Middle frontal gyrus (tissue), 1 donor: Measurements from ENCODE around the gene LRP1B.
"Not testable (repeated sequence)": the region's sequence is repeated elsewhere in the genome, so short reads cannot be mapped to it uniquely, and the experiment has no call there.

Source experiments
- DNase-seq: peaks from one replicate; pipeline ENCODE4 v3.0.0-alpha.2; 2015; ENCODE audit warnings: low spot score; ENCODE audit errors: extremely low spot score

LRP1B gene

DNA sequence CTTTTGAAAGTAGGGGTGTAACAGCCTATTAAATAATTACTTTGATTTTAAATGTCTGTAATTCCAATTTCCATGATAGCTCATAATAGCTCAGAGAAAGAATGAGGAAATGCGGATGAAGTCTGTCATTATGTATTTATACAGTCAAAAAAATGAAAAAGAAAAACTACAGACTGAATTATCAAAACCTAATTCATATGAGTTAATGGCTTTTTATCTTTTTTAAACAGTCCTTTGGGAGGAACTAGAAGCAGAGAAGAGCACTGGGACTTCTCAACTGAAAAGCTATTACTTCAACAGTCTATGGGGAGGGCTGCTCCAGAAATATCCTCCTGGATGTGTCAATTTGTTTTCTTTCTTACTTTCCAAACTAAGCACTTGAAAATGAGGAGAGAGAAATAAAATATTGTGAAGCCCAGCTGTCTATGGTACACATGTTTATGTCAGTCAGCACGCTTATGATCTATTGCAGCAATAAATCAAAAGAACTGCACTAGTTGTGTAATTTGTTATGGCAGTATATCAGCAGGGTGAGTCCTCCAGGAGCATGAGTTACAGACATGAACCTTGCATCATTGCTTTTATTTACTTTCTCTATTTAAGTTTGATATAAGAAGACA lies 1550.2 kb downstream of the LRP1B start:
- no peak for DNase-seq

DNA sequence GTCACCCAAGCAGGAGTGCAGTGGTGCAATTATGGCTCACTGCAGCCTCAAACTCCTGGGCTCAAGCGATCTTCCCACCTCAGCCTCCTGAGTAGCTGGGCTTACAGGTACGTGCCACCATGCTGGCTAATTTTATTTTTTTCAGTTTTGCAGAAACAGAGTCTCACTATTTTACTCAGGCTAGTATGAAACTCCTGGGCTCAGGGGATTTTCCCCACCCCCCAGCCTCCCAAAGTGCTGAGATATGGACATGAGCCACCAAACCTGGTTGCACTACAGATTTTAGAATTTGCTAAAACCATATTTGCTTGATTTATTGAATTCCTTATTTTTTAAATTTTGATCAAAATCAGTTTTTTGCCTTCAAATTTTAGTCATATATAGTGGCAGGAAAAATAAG lies 1553.4 kb downstream of the LRP1B start:
- no peak for DNase-seq

- no peak for DNase-seq
These were observed 1563.1 kb downstream of the LRP1B start for GRCh38 chr2:140567734-140568133.

DNA sequence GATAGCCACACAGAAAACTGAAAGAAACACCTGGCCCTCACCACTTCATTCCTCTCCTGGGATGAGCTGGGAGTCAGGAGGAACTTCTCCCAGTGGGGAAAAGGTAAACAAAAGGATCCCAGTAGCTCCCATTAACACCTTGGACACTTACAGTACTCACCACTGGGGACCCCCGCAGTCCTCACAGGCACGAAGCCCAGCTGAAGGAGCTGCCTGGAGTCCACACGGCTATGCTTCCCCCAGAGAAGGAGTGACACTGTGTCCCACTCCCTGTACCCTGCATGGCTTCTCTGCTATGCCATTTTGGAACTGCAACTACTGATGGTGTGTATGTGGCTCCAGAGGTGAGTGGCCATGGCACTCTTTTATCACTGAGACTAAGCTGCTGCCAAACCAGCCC lies 1565.1 kb downstream of the LRP1B start:
- no peak for DNase-seq

GRCh38 chr2:140555701-140556100 lies 1575.1 kb downstream of the LRP1B start:
- no peak for DNase-seq

DNA sequence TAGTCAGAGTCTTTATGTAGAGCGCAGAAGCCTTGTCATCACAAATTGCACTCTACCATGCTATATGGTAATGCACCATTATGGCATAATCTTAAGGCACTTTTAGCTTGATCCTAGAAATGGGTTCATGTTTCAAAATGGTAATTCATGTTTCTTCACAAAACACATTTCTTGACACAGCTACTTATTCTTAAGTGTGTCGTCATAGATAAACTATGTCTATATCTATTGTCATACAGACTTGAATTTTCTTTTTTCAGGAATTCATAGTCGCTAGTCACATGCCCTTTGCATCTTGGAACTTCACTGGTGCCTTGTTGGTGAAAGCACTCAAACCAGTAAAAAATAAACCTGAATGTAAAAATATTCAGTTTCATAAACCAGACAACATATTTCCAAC lies 1578.2 kb downstream of the LRP1B start:
- no peak for DNase-seq

- no peak for DNase-seq
These were observed 1579.5 kb downstream of the LRP1B start for GRCh38 chr2:140551287-140551686.

DNA sequence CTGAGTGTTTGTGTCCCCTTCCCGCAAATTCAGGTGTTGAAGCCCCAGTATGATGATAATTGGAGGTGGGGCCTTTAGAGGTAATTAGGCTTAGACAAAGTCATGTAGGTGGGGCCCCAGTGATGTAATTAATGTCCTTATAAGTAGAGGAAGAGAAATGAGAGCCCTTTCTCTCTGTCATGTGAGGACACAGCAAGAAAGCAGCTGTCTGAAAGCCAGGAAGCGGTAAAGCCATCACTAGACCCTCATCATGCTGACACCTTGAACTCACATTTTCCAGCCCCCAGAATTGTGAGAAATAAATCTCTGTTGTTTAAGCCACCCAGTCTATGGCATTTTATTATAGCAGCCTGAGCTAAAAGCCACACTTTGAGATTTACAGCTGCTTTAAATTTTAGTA lies 1580.0 kb downstream of the LRP1B start:
- no peak for DNase-seq

DNA sequence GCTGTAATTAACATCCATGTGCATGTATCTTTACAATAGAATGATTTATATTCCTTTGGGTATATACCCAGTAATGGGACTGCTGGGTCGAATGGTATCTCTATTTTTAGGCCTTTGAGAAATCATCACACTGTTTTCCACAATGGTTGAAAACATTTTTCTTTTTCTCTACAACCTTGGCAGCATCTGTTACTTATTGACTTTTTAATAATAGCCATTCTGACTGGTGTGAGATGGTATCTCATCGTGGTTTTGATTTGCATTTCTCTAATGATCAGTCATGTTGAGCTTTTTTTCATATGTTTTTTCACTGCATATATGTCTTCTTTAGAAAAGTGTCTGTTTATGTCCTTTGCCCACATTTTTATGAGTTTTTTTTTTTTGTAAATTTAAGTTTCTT lies 1586.0 kb downstream of the LRP1B start:
- DNase-seq: not testable (repeated sequence)

DNA sequence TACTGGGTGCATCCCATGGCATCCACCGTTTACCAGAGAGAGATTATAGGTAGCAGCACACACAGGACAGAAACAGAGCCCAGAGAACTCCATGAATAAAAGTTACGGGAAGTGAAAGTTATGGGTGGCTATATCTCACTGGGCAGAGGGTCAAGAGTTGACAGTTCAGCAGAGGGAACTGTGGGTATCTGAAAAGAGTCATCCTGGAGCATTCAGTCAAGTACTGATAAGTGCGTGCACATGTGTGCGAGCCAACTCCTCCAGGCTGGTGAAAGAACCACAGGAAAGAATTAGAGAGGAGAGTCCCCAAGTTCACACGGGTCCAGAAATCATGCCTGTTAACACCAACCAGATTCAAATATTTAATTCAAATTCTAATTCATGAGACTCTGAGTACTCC lies 1588.2 kb downstream of the LRP1B start:
- DNase-seq: no peak

DNA sequence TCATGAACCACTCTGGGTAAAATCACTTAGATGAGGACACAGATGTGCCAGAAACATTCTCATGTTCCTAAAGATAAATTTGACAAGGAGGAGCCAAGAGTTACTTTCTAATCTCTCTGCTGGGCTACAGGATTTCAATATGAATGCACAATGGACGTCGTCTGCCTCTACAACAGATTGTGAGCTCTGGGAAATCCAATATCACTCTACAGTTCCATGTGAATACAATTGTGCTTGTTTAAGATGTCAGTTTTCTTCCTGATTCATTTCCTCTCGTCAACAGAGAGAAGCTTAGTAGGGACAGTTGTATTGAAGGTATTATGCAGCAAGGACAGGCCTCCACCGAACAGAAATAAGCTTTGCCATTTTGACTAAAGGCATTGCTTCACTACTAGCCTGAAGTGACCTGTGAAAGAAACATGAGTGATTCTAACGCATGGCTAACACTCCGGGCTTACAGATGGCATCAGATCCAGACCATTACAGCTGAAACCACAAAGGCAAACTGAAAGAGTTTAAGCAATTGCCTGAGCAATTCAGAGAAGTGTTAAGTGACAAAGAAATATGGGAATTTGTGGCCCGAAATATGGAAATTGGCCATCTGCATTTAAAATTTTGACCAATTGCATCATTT lies 1591.5 kb downstream of the LRP1B start:
- DNase-seq: no peak

- no peak for DNase-seq
These were observed 1601.1 kb downstream of the LRP1B start for GRCh38 chr2:140529706-140530105.

GRCh38 chr2:140528982-140529381 lies 1601.8 kb downstream of the LRP1B start:
- no peak for DNase-seq

DNA sequence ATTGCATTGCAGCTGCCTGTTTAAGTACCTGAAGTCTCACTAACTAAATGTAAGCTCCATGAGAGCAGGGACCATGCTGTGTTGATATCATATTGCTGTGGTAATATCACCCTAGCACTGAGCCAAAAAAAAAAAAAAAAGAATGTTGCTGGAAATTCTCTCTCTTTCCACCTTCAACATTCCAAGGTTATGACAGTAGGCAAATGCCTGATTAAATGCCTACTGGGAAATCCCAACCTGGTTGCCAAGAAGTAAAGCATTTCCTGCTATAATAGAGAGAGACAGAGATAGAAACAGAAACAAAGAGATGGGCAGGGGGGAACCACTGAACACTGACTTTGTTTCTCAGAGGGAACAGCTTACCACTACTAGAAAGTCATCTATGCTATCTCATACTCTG lies 1604.2 kb downstream of the LRP1B start:
- DNase-seq: no peak

- no peak for DNase-seq
These were observed 1618.7 kb downstream of the LRP1B start for GRCh38 chr2:140512106-140512505.

GRCh38 chr2:140509765-140510164 lies 1621.1 kb downstream of the LRP1B start:
- DNase-seq: no peak

DNA sequence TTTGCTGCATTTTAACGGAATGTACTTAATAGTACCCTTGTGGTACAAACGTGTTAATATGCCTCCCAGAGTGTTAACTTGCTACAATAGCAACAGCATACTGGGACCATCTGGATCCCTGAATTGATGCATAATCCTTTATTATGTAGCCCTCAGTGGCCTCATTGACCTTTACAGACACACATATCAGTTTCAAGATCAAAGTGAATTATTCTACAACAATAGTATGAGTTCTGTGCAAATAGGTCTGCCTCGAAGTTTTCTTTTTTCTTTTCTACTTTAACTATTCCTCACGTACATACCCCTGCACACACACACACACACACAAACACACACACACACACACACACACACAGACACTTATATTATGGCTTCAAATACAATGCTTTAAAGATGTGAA lies 1622.1 kb downstream of the LRP1B start:
- no peak for DNase-seq

- DNase-seq: no peak
These were observed 1624.2 kb downstream of the LRP1B start for GRCh38 chr2:140506606-140507005.

DNA sequence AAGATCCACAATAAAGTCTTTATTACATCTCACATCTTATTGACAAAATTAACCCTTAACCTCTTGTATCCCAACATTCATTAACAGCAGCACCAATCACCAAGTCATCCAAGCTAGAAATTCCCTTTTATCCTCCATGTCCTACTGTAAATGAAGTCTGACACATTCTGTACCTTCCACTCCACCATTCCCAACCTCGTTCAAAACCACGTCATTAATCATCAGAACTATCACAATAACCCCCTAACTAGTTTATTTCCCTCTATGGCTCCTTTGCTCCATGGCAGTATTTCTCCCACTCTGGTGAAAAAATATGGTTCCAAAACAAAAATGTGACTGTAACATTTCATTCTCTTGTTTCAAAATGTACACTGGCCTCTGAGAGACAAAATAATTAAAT lies 1626.2 kb downstream of the LRP1B start:
- no peak for DNase-seq

DNA sequence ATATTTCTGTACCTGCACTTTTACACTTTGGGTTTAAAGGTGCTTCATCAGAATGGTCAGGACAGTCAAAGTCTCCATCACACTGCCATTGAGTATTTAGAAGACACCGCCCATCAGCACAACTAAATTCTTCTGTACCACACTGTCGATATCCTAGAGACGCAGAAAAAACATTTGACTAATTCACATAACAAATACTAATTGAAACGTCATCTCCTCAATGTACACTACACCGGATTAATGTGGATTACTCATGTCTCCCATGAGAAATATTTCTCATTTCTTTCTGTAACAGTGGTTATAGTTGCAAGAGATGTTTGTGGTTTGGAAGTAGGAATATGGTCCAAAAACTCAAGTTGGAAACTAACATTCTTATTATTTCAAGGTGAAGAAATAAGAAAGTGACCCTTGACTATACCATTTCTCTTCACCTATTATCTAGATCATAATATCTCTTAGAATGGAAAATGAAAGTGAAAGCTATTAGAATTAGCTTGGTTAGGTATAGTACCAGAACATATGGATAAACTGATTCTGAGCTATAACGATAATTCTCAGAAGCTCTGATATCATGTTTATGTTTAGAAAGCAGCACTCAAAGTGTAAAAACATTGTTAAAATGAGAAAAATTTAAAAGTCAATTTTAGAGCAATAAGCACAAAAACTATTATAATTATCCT lies 1627.7 kb downstream of the LRP1B start:
- no peak for DNase-seq

DNA sequence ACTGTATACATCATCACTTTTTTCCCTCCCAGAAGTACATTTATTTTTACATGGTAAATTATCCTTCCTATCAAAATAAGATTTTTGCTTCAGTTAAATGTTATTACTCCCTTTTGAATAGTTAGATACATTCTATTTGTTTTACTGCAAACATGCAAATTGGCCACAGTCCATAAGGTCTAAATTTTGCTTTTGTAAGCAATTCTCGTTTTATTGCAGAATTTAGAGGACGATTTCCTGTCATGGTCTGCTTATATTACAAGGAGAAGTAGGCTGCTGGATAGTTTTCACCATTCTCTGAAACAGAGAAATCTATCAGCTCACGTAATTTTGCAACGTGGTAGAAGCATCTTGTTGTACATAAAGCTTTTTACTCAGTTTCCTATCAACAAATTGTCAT lies 1632.5 kb downstream of the LRP1B start:
- no peak for DNase-seq

DNA sequence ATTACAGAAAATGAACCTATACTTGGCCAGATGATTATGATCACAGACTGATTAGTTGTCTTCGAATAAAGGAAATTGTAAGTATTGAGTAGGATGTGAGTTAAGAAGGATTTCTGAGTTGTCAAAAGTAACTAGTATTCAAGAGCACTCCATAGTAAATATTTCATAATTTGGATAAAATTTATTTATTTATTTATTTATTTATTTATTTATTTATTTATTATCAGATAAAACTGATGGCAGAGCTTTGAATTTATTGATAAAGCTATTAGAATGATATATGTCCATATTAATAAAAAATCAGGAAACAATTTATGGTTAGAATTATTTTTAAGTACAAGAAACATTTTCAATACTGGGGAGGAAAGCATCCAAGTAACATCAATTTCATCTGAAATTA lies 1634.1 kb downstream of the LRP1B start:
- DNase-seq: no peak

DNA sequence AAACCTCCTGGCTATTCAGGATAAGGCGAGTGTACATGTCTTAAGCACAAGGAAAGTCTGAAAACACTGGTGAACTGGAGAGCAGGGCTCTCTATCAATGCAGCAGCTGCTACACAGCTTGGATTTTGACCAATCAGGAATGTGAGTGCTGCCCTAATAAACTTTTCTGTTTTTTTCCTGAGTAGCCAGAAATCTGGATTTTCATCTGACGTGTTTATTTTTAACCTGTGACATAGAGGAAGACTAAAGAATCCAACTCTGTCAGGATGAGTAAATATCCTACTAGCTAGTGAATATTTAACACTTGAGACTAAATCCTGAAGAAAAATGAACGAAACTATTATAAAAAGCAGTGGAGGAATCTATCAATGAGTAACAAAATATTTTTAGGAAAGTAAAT lies 1638.9 kb downstream of the LRP1B start:
- no peak for DNase-seq
